GM23338 (cell line): Measurements from ENCODE around the gene LRRC28. TPM values are rescaled to one million over a fixed set of nuclear protein-coding genes. Genes with fewer than 3 reads are reported as not detected.

Source experiments
- ATAC-seq: fragments of 200-7000 bp; cut with Tn5 transposase; 3 replicates; pipeline ENCODE4 v1.9.1; 2020
- DNase-seq: peaks from one replicate; pipeline ENCODE4 v3.0.0-alpha.2; 2015; ENCODE audit warnings: low spot score
- H2AFZ ChIP-seq: fragments of 200-600 bp; sonication (generic); 2 replicates; pipeline ENCODE4 v1.8.0; 2016; ENCODE audit warnings: antibody characterized with exemption, mild to moderate bottlenecking, moderate library complexity
- H3F3A ChIP-seq: fragments of 200-600 bp; sonication (generic); replicated peaks from 2 replicates; pipeline ENCODE4 v1.8.0; 2017; ENCODE audit warnings: antibody characterized with exemption, mixed run types, low read depth
- H3K27ac ChIP-seq: fragments of 200-600 bp; sonication (generic); 2 replicates; pipeline ENCODE4 v1.6.1; 2016; ENCODE audit warnings: low read depth
- H3K27me3 ChIP-seq: fragments of 200-600 bp; sonication (generic); 2 replicates; pipeline ENCODE4 v1.8.0; 2016; ENCODE audit warnings: mild to moderate bottlenecking, mixed run types, moderate library complexity; ENCODE audit not compliant: insufficient read depth
- H3K36me3 ChIP-seq: fragments of 200-600 bp; sonication (generic); 2 replicates; pipeline ENCODE4 v1.8.0; 2016; ENCODE audit warnings: mild to moderate bottlenecking; ENCODE audit not compliant: insufficient read depth
- H3K4me1 ChIP-seq: fragments of 200-600 bp; sonication (generic); 2 replicates; pipeline ENCODE4 v1.8.0; 2016; ENCODE audit warnings: mild to moderate bottlenecking, moderate library complexity; ENCODE audit not compliant: insufficient read depth
- H3K4me2 ChIP-seq: fragments of 200-600 bp; sonication (generic); 2 replicates; pipeline ENCODE4 v1.7.1; 2017; ENCODE audit warnings: mixed run types
- H3K4me3 ChIP-seq: fragments of 200-600 bp; sonication (generic); 2 replicates; pipeline ENCODE4 v1.6.1; 2016; ENCODE audit warnings: mixed run types
- H3K79me2 ChIP-seq: fragments of 200-600 bp; sonication (generic); replicated peaks from 2 replicates; pipeline ENCODE4 v1.8.0; 2017; ENCODE audit warnings: mild to moderate bottlenecking; ENCODE audit not compliant: insufficient read depth
- H3K9me2 ChIP-seq: fragments of 200-600 bp; sonication (generic); 2 replicates; pipeline ENCODE4 v1.8.0; 2017; ENCODE audit not compliant: insufficient read depth
- H4K20me1 ChIP-seq: fragments of 200-600 bp; sonication (generic); replicated peaks from 2 replicates; pipeline ENCODE4 v1.8.0; 2017; ENCODE audit warnings: mild to moderate bottlenecking; ENCODE audit not compliant: insufficient read depth
- H3K27ac Mint-ChIP-seq: 2 replicates; pipeline ENCODE4 v1.8.0; 2020; ENCODE audit warnings: inconsistent platforms, mild to moderate bottlenecking, moderate library complexity, mixed read lengths
- H3K27me3 Mint-ChIP-seq: 3 replicates; pipeline ENCODE4 v1.8.0; 2022; ENCODE audit warnings: low read depth, mild to moderate bottlenecking, moderate library complexity, mixed read lengths, inconsistent platforms; ENCODE audit not compliant: insufficient read depth, poor library complexity
- H3K36me3 Mint-ChIP-seq: 3 replicates; pipeline ENCODE4 v1.8.0; 2021; ENCODE audit warnings: low read depth, mild to moderate bottlenecking, inconsistent platforms, moderate library complexity, mixed read lengths
- H3K4me1 Mint-ChIP-seq: 3 replicates; pipeline ENCODE4 v1.8.0; 2020; ENCODE audit warnings: mild to moderate bottlenecking, inconsistent platforms, mixed read lengths
- H3K4me3 Mint-ChIP-seq: 3 replicates; pipeline ENCODE4 v1.8.0; 2021; ENCODE audit warnings: moderate library complexity, mild to moderate bottlenecking, inconsistent platforms, mixed read lengths
- H3K9me3 Mint-ChIP-seq: 3 replicates; pipeline ENCODE4 v1.8.0; 2020; ENCODE audit warnings: moderate library complexity, mild to moderate bottlenecking, inconsistent platforms, mixed read lengths
- EZH2 ChIP-seq: fragments of 200-600 bp; sonication (generic); IDR thresholded peaks from one replicate; pipeline ENCODE4 v1.8.0; 2017; ENCODE audit warnings: antibody characterized with exemption, mild to moderate bottlenecking, low read depth; ENCODE audit not compliant: unreplicated experiment
- EZH2phosphoT487 ChIP-seq: fragments of 200-600 bp; sonication (generic); IDR thresholded peaks from one replicate; pipeline ENCODE4 v1.8.1; 2018; ENCODE audit warnings: antibody characterized with exemption; ENCODE audit not compliant: unreplicated experiment
- NANOG ChIP-seq: IDR thresholded peaks from 2 replicates; pipeline ENCODE4 v1.6.1; 2016; ENCODE audit warnings: antibody characterized with exemption, borderline replicate concordance
- POLR2AphosphoS5 ChIP-seq: IDR thresholded peaks from 2 replicates; pipeline ENCODE4 v1.6.1; 2016; ENCODE audit warnings: antibody characterized with exemption, low read depth
- STAT1 ChIP-seq: IDR thresholded peaks from one replicate; pipeline ENCODE4 v1.6.1; 2016; ENCODE audit warnings: antibody characterized with exemption; ENCODE audit not compliant: unreplicated experiment
- ZNF114 ChIP-seq: fragments of 250-450 bp; sonication (Bioruptor Pico); IDR thresholded peaks from 2 replicates; pipeline ENCODE4 v1.5.0; 2020; ENCODE audit warnings: mild to moderate bottlenecking, moderate library complexity
- polyA plus RNA-seq: library from polyadenylated mRNA; unstranded; fragments of >200 nt; fragmentation: Nextera tagmentation; extraction: Ambion mirVana; gene quantifications from 2 replicates; pipeline ENCODE4 v1.2.1, GENCODE V29; 2016
- total RNA-seq: library from RNA; depleted of rRNA; stranded (reverse); fragments of >200 nt; shearing (Covaris generic); gene quantifications from 2 replicates; pipeline ENCODE4 v1.2.3, GENCODE V29; 2014
- TF ChIP-seq, protein P1 (sequence below), 2 experiments: fragments of 200-600 bp in 1 of 2; sonication (generic) in 1 of 2; conservative IDR thresholded peaks; 2 replicates each; pipeline versions ENCODE4 v1.5.1 to v1.6.1; 2016 to 2017; ENCODE audit warnings: antibody characterized with exemption in 2 of 2, low read depth in 2 of 2, mild to moderate bottlenecking in 2 of 2, moderate library complexity in 1 of 2
- TF ChIP-seq, protein P2 (sequence below): IDR thresholded peaks from 2 replicates; pipeline ENCODE4 v1.6.1; 2016; ENCODE audit warnings: antibody characterized with exemption
- TF ChIP-seq, protein P3 (sequence below): fragments of 250-450 bp; sonication (Bioruptor Pico); IDR thresholded peaks from 2 replicates; pipeline ENCODE4 v1.5.0; 2020; ENCODE audit warnings: mild to moderate bottlenecking, moderate library complexity

LRRC28 gene
- total and polyA plus RNA-seq, 2 experiments from 2014 or later, result 12.9 to 28.4 TPM

DNA sequence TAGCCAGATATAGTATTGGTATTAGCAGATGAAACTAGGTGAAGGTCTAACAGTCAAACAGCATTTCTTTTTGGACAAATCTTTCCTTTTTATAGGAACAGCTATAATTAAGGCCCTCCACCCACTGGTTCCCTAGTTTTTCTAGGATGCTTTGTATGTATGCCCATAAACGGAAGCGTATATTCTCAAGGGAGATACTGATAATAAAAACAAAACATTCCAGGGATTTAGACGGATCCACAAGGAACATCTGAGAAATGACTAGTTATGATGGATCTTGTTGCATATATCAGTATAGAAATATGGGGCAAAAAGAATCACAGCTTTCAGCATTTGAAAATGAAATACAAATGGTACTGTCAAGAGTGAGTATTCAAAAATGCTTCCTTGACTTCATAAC, 22.5 kb downstream of the LRRC28 start:
- H3K27me3 Mint-ChIP-seq, result no peaks in the 10 kb centered on the region
- Histone ChIP-seq H3K27ac (no peak overlapping the region), H3K79me2 (no peaks in the 10 kb centered on the region), H3K4me3 (no peak overlapping the region), H4K20me1 (0 out of 2 replicates have a peak, but pooled peaks cover 3% of the 10 kb centered on the region), H3K36me3 (no peaks in the 10 kb centered on the region), H3F3A (no peaks in the 10 kb centered on the region), H3K4me1 (peaks cover 8% of the 10 kb centered on the region; the same call in 1 of the 2 replicates), H3K9me2 (no peaks in the 10 kb centered on the region), H2AFZ (no peak overlapping the region), H3K4me2 (no peak overlapping the region), H3K27me3 (no peaks in the 10 kb centered on the region)
- TF ChIP-seq EZH2phosphoT487 (no peak), STAT1 (no peak), POLR2AphosphoS5 (no peak), NANOG (no peak), ZNF114 (CRISPR knock-in tag) (no peak)
- TF ChIP-seq, protein P1, sequence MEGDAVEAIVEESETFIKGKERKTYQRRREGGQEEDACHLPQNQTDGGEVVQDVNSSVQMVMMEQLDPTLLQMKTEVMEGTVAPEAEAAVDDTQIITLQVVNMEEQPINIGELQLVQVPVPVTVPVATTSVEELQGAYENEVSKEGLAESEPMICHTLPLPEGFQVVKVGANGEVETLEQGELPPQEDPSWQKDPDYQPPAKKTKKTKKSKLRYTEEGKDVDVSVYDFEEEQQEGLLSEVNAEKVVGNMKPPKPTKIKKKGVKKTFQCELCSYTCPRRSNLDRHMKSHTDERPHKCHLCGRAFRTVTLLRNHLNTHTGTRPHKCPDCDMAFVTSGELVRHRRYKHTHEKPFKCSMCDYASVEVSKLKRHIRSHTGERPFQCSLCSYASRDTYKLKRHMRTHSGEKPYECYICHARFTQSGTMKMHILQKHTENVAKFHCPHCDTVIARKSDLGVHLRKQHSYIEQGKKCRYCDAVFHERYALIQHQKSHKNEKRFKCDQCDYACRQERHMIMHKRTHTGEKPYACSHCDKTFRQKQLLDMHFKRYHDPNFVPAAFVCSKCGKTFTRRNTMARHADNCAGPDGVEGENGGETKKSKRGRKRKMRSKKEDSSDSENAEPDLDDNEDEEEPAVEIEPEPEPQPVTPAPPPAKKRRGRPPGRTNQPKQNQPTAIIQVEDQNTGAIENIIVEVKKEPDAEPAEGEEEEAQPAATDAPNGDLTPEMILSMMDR (conservative IDR thresholded peaks at IDR 0.05; ENCODE audit: low read depth in 2 of 2), result no peak
- no peak overlapping the region for H3K4me3 Mint-ChIP-seq
- H3K27ac Mint-ChIP-seq, result no peak overlapping the region
- no peaks in the 10 kb centered on the region for H3K9me3 Mint-ChIP-seq
- no peak for DNase-seq
- no peaks in the 10 kb centered on the region for H3K36me3 Mint-ChIP-seq
- ATAC-seq, result no peak
- H3K4me1 Mint-ChIP-seq, result peaks cover 8% of the 10 kb centered on the region; the same call in 2 of the 3 replicates

DNA sequence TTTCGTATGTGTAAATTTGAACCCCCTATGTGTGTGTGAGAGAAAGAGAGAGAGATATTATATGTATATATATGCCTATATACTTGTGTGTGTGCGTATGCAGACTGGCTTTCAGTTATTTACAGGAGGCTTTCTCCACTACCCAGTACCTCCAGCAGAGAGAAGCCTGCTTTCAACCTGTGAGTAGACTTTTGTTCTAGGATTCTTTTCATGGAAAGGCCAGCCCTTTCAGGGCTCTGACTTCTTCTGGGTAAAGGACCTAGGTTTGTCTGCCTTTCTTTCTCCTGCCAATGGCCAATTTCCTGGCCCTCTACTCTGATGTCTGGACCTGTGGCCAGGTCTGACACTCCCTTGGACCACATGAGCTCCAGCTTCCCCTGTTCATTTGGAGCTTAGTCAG, 23.8 kb downstream of the LRRC28 start:
- Histone ChIP-seq H2AFZ (no peak overlapping the region), H4K20me1 (0 out of 2 replicates have a peak, but pooled peaks cover 3% of the 10 kb centered on the region), H3K4me1 (peaks cover 8% of the 10 kb centered on the region; the same call in 1 of the 2 replicates), H3K9me2 (no peaks in the 10 kb centered on the region), H3K4me2 (no peak overlapping the region), H3K27ac (no peak overlapping the region), H3K36me3 (no peaks in the 10 kb centered on the region), H3F3A (no peaks in the 10 kb centered on the region), H3K27me3 (no peaks in the 10 kb centered on the region), H3K79me2 (no peaks in the 10 kb centered on the region), H3K4me3 (no peak overlapping the region)
- ATAC-seq (peak; percentile 51), DNase-seq (no peak)
- Mint-ChIP-seq H3K9me3 (no peaks in the 10 kb centered on the region), H3K4me3 (no peak overlapping the region), H3K4me1 (peaks cover 8% of the 10 kb centered on the region), H3K27ac (no peak overlapping the region), H3K27me3 (no peaks in the 10 kb centered on the region), H3K36me3 (no peaks in the 10 kb centered on the region)
- no peak for TF ChIP-seq NANOG
- no peak for TF ChIP-seq EZH2
- no peak for TF ChIP-seq POLR2AphosphoS5
- TF ChIP-seq, protein P1 (conservative IDR thresholded peaks at IDR 0.05; ENCODE audit: low read depth in 2 of 2), result no peak
- TF ChIP-seq, protein P2, sequence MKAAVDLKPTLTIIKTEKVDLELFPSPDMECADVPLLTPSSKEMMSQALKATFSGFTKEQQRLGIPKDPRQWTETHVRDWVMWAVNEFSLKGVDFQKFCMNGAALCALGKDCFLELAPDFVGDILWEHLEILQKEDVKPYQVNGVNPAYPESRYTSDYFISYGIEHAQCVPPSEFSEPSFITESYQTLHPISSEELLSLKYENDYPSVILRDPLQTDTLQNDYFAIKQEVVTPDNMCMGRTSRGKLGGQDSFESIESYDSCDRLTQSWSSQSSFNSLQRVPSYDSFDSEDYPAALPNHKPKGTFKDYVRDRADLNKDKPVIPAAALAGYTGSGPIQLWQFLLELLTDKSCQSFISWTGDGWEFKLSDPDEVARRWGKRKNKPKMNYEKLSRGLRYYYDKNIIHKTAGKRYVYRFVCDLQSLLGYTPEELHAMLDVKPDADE, result no peak
- TF ChIP-seq, protein P3, sequence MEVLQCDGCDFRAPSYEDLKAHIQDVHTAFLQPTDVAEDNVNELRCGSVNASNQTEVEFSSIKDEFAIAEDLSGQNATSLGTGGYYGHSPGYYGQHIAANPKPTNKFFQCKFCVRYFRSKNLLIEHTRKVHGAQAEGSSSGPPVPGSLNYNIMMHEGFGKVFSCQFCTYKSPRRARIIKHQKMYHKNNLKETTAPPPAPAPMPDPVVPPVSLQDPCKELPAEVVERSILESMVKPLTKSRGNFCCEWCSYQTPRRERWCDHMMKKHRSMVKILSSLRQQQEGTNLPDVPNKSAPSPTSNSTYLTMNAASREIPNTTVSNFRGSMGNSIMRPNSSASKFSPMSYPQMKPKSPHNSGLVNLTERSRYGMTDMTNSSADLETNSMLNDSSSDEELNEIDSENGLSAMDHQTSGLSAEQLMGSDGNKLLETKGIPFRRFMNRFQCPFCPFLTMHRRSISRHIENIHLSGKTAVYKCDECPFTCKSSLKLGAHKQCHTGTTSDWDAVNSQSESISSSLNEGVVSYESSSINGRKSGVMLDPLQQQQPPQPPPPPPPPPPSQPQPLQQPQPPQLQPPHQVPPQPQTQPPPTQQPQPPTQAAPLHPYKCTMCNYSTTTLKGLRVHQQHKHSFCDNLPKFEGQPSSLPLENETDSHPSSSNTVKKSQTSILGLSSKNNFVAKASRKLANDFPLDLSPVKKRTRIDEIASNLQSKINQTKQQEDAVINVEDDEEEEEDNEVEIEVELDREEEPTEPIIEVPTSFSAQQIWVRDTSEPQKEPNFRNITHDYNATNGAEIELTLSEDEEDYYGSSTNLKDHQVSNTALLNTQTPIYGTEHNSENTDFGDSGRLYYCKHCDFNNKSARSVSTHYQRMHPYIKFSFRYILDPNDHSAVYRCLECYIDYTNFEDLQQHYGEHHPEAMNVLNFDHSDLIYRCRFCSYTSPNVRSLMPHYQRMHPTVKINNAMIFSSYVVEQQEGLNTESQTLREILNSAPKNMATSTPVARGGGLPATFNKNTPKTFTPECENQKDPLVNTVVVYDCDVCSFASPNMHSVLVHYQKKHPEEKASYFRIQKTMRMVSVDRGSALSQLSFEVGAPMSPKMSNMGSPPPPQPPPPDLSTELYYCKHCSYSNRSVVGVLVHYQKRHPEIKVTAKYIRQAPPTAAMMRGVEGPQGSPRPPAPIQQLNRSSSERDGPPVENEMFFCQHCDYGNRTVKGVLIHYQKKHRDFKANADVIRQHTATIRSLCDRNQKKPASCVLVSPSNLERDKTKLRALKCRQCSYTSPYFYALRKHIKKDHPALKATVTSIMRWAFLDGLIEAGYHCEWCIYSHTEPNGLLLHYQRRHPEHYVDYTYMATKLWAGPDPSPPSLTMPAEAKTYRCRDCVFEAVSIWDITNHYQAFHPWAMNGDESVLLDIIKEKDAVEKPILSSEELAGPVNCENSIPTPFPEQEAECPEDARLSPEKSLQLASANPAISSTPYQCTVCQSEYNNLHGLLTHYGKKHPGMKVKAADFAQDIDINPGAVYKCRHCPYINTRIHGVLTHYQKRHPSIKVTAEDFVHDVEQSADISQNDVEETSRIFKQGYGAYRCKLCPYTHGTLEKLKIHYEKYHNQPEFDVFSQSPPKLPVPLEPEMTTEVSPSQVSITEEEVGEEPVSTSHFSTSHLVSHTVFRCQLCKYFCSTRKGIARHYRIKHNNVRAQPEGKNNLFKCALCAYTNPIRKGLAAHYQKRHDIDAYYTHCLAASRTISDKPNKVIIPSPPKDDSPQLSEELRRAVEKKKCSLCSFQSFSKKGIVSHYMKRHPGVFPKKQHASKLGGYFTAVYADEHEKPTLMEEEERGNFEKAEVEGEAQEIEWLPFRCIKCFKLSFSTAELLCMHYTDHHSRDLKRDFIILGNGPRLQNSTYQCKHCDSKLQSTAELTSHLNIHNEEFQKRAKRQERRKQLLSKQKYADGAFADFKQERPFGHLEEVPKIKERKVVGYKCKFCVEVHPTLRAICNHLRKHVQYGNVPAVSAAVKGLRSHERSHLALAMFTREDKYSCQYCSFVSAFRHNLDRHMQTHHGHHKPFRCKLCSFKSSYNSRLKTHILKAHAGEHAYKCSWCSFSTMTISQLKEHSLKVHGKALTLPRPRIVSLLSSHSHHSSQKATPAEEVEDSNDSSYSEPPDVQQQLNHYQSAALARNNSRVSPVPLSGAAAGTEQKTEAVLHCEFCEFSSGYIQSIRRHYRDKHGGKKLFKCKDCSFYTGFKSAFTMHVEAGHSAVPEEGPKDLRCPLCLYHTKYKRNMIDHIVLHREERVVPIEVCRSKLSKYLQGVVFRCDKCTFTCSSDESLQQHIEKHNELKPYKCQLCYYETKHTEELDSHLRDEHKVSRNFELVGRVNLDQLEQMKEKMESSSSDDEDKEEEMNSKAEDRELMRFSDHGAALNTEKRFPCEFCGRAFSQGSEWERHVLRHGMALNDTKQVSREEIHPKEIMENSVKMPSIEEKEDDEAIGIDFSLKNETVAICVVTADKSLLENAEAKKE (CRISPR knock-in tag), result no peak
